Activated CD4-positive, CD25-positive, alpha-beta regulatory T cell treated with anti-CD3 and anti-CD28 coated beads, Interleukin-2, amount 50 U/mL, for 72 hours (primary cell): ENCODE results near the gene BAAT.

Experiments
- DNase-seq: peaks from one replicate; pipeline ENCODE4 v3.0.0; 2021

Gene BAAT

DNA sequence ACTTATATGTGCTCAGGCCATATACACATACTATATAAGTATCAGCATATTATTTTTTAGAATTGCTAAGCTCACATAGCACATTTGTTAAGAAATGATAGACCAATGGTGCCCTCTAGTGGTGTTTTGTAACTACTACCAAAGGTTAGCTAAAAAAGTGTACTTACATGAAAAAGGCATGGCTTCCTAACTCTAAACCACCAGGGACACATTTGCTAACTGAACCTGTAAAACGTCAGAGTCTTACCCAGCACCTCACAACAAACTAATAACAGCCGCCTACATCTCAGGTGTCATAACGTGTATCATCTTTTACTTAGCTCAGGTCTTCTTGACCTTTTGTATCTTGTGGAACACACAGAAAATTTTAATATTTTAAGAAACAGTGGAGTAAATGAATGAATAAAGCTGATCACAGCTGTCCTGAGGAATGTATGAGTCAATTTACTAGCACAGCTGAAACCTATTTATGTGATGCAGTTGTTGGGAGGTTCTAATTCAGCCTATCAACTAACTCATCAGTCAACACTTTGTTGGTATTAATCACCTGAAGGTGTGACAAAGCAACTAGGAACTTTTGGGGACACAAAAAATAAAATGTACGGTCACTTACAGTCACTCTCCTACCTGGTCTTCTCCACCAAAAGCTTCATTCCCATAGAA, 72.9 kb downstream of the BAAT start:
- no peak for DNase-seq

DNA sequence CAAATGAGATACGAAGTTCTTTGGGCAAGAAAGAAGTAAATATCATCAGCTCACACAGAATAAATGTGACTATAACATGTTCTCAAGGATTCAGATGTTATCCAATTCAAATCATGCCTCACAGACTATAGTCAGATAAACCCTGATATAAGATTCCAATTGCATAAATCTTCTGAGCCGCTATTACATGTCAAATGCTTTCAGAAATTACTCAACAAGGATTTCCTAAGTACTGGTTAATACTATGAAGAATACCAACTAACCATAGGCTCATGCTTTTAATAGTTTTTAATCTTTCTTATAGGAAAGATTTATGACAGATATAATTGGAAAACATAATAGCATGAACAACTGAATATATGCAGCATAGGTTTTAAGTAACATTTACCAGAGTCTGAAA, 73.6 kb downstream of the BAAT start:
- DNase-seq = no peak
